ENCODE results near the gene STARD4. TPM values are rescaled to one million over a fixed set of nuclear protein-coding genes. Genes with fewer than 3 reads are reported as not detected.

Gene STARD4
- total RNA-seq (2011; cell fraction: chromatin; rRNA removed; ENCODE audit: low replicate concordance): 59.7 and 137 TPM in 2 replicates
- total RNA-seq (2011; cell fraction: nucleolus; rRNA removed): 35.4 and 44.6 TPM in 2 replicates
- total RNA-seq (2011; cell fraction: nucleoplasm; rRNA removed): 95.2 and 164 TPM in 2 replicates
- total RNA-seq (2014; rRNA removed) (28.8 and 30.7 TPM in 2 replicates), total RNA-seq (2014; rRNA removed; fragmentation: Illumina TruSeq; extraction: Trizol) (53.3 and 67.6 TPM in 2 replicates), total RNA-seq (2015; rRNA removed; fragmentation: Illumina TruSeq; extraction: Trizol) (31.6 and 39.5 TPM in 2 replicates), total RNA-seq (2021) (34.1 and 41.6 TPM in 2 replicates), polyA plus RNA-seq (2011; rRNA removed) (79.0 and 88.0 TPM in 2 replicates), polyA plus RNA-seq (2014; fragmentation: Illumina TruSeq; extraction: Trizol) (34.0 and 36.1 TPM in 2 replicates), polyA plus RNA-seq (2014; fragmentation: Nextera tagmentation; extraction: Ambion mirVana) (10 to 100 TPM; 28.4 to 33.3 TPM), polyA plus RNA-seq (2014; rRNA removed) (33.7 and 35.9 TPM in 2 replicates), polyA minus RNA-seq (2011; rRNA and poly(A)+ RNA removed) (88.2 and 104 TPM in 2 replicates), Bru-seq, nascent RNA (percentile 96 among the genes with signal in this experiment), BruChase-seq, experiment 1, labeled RNA remaining after a 2-hour chase (percentile 95 among the genes with signal in this experiment), BruChase-seq, experiment 2, labeled RNA remaining after a 6-hour chase (percentile 98 among the genes with signal in this experiment)
- polyA plus RNA-seq (2011; cell fraction: cytosol; rRNA removed): 17.0 and 52.8 TPM in 2 replicates
- 102 and 118 TPM in 2 replicates for polyA plus RNA-seq (2011; cell fraction: nucleus; rRNA removed)
- 30.2 and 41.5 TPM in 2 replicates for polyA plus RNA-seq (2012)
- polyA minus RNA-seq (2011; cell fraction: cytosol; rRNA and poly(A)+ RNA removed): 33.3 and 43.1 TPM in 2 replicates
- 48.9 and 89.9 TPM in 2 replicates for polyA minus RNA-seq (2011; cell fraction: nucleus; rRNA and poly(A)+ RNA removed)
- long read RNA-seq, experiment 1, full-length matches to known transcripts: 68 of 114 reads
- long read RNA-seq, experiment 1, partial matches to known transcripts: 8 of 114 reads
- long read RNA-seq, experiment 1, other reads (novel, unspliced or antisense): 38 of 114 reads
- long read RNA-seq, experiment 2, partial matches to known transcripts: 2 of 27 reads
- long read RNA-seq, experiment 2, other reads (novel, unspliced or antisense): 24 of 27 reads
- long read RNA-seq, experiment 3, full-length matches to known transcripts: 7 of 13 reads
- long read RNA-seq, experiment 3, partial matches to known transcripts: 0 of 13 reads
- long read RNA-seq, experiment 3, other reads (novel, unspliced or antisense): 6 of 13 reads

GRCh38 chr5:111512375-111513130 is at the start of gene STARD4:
Gene STARD4, minus strand, starts transcription at chr5:111512535. Its CDS starts 5,102 bp downstream, at chr5:111507433.
- CTCF ChIA-PET (ENCODE audit: low intra/inter-chr PET ratio): no interaction called here
- Histone ChIP-seq H3K9ac (ENCODE audit: insufficient read depth in 1 of 2, low read depth in 2 of 2, low read length in 2 of 2) (peak within 1 kb of the TSS; percentile 85 to 90), H3K36me3 (ENCODE audit: control insufficient read depth, insufficient read depth, low read length) (peaks cover 12% of the 10 kb centered on the region; the same call in 2 of the 3 replicates), H3K9me3 (replicated peaks; ENCODE audit: control insufficient read depth, insufficient read depth, low read depth, low read length) (no peaks in the 10 kb centered on the region), H3K79me2 (ENCODE audit: control insufficient read depth, insufficient read depth, low read length) (peaks cover 48% of the 10 kb centered on the region), H3K9me1 (ENCODE audit: control insufficient read depth, insufficient read depth, low read length) (no peaks in the 10 kb centered on the region), H2AFZ (ENCODE audit: low read depth, low read length) (peak within 1 kb of the TSS; percentile 92), H3K4me2 (ENCODE audit: insufficient read depth, low read length) (peak within 1 kb of the TSS; percentile 91), H3K27me3 (ENCODE audit: control insufficient read depth in 2 of 2, insufficient read depth in 2 of 2, low read length in 2 of 2) (no peaks in the 10 kb centered on the region), H3K27ac (ENCODE audit: extremely low read depth, low read depth, low read length) (peak within 1 kb of the TSS; percentile 93), H3K4me3 (peak within 1 kb of the TSS; percentile 82), H3K4me1 (replicated peaks in 1 of 2; ENCODE audit: control insufficient read depth in 2 of 2, insufficient read depth in 2 of 2, low read length in 2 of 2) (peaks cover 5 to 29% of the 10 kb centered on the region in 2 experiments; a peak in 4 of 5 replicates), H4K20me1 (replicated peaks; ENCODE audit: control insufficient read depth, insufficient read depth, low read length) (0 out of 2 replicates have a peak, but pooled peaks cover 12% of the 10 kb centered on the region)
- in situ Hi-C loops (cut with MboI): loop anchor here (25.0 kb wide), 1 partner anchor 750 kb away; no protein-coding TSS in a partner anchor
- BruUV-seq (replicated peaks): no TSS peak
- intact Hi-C loops (cut with micrococcal nuclease): loop anchor here (2.0 to 5.0 kb wide), 2 partner anchors 18 to 1810 kb away; no protein-coding TSS in a partner anchor
- DNase-seq (ENCODE audit: extremely low read depth in 1 of 4, low spot score in 3 of 4) (peak; percentile 97), ATAC-seq (peak; percentile 95), FAIRE-seq (peak; percentile 93)
- WGBS (ENCODE audit: insufficient coverage, low coverage, missing lambda C conversion rate): under 1% methylated on average over 31 of the region's 41 CpGs
- POLR2A ChIA-PET: interaction anchor here (0.5 to 1.1 kb wide), 3 partner anchors 13 to 310 kb away, joined by 3 read pairs; no protein-coding TSS in a partner anchor
- TF ChIP-seq ARID1B (IDR thresholded peaks at IDR 0.05) (no peak; the same call in 1 of the 2 replicates), RFX5 (IDR thresholded peaks at IDR 0.05; ENCODE audit: low read depth, low read length) (no peak), SP2 (IDR thresholded peaks at IDR 0.05; ENCODE audit: extremely low read depth, low read depth, low read length, poor library complexity, severe bottlenecking) (peak; percentile 39), ZNF586 (CRISPR knock-in tag; conservative IDR thresholded peaks at IDR 0.05) (no peak; the same call in 1 of the 2 replicates), PHF21A (IDR thresholded peaks at IDR 0.05; ENCODE audit: borderline replicate concordance, low read depth) (peak; percentile 30; the same call in 1 of the 2 replicates), MITF (IDR thresholded peaks at IDR 0.05) (0 out of 2 replicates have a peak, but pooled peaks have one; percentile 15), C11orf30 (IDR thresholded peaks at IDR 0.05; ENCODE audit: low read depth) (no peak), BACH1 (tag; IDR thresholded peaks at IDR 0.05) (no peak), ARNT (IDR thresholded peaks at IDR 0.05) (peak in 1 of 2 experiments; percentile 70; a peak in 2 of 4 replicates), GABPB2 (CRISPR knock-in tag; conservative IDR thresholded peaks at IDR 0.05) (no peak), NR3C1 (CRISPR knock-in tag; IDR thresholded peaks at IDR 0.05) (no peak), ZNF174 (CRISPR knock-in tag; IDR thresholded peaks at IDR 0.05) (no peak), POLR2B (IDR thresholded peaks at IDR 0.05; ENCODE audit: low read depth, partially characterized antibody) (peak; percentile 79), ELK1 (CRISPR knock-in tag; IDR thresholded peaks at IDR 0.05) (no peak), ZNF583 (CRISPR knock-in tag; IDR thresholded peaks at IDR 0.05) (no peak)

Measured in K562 (cell line).